Caco-2 (cell line): Measurements from ENCODE around the gene SSR1. TPM values are rescaled to one million over a fixed set of nuclear protein-coding genes. Genes with fewer than 3 reads are reported as not detected.

Source experiments
- BruUV-seq: library from RNA; stranded (reverse); fragments of 400-500 nt; replicated peaks from 2 replicates; lab custom pipeline; 2021; lab: Mats Ljungman, UMichigan
- CTCF ChIA-PET: fragments of 300-600 bp; sonication (Branson Sonifier 250); formaldehyde crosslinking; loops from one replicate; lab custom pipeline; 2022; ENCODE audit warnings: antibody characterized with exemption; lab: Charles Lee
- POLR2A ChIA-PET: fragments of 300-600 bp; sonication (Branson Sonifier 250); formaldehyde crosslinking; loops from one replicate; lab custom pipeline; 2022; ENCODE audit warnings: antibody characterized with exemption; lab: Charles Lee
- DNase-seq, 2 experiments: peaks; one replicate each; pipeline versions ENCODE4 v3.0.0 to v3.0.0-alpha.2; 2020 to 2022
- H3K27me3 ChIP-seq: replicated peaks from 2 replicates; pipeline ENCODE4 v1.6.0; 2011; ENCODE audit warnings: low read length; ENCODE audit not compliant: control insufficient read depth, insufficient read depth
- H3K36me3 ChIP-seq: 2 replicates; pipeline ENCODE4 v1.5.1; 2011; ENCODE audit warnings: low read length; ENCODE audit not compliant: control insufficient read depth, insufficient read depth
- H3K4me1 ChIP-seq: fragments of 250-450 bp; sonication (Bioruptor Pico); 2 replicates; pipeline ENCODE4 v1.5.1; 2020; ENCODE audit warnings: mild to moderate bottlenecking
- H3K4me3 ChIP-seq: 2 replicates; pipeline ENCODE4 v1.5.1; 2011; ENCODE audit warnings: low read depth, mild to moderate bottlenecking, control low read depth, low read length
- H3K9me3 ChIP-seq: fragments of 250-450 bp; sonication (Bioruptor Pico); 2 replicates; pipeline ENCODE4 v1.5.1; 2020; ENCODE audit warnings: mild to moderate bottlenecking, moderate library complexity
- H3K27ac Mint-ChIP-seq: one replicate; pipeline ENCODE4 v1.8.0; 2022; ENCODE audit warnings: mixed read lengths; ENCODE audit not compliant: unreplicated experiment
- H3K27me3 Mint-ChIP-seq: one replicate; pipeline ENCODE4 v1.8.0; 2022; ENCODE audit warnings: mixed read lengths; ENCODE audit not compliant: insufficient read depth, unreplicated experiment
- H3K36me3 Mint-ChIP-seq: one replicate; pipeline ENCODE4 v1.8.0; 2022; ENCODE audit warnings: mild to moderate bottlenecking, mixed read lengths; ENCODE audit not compliant: insufficient read depth, unreplicated experiment
- H3K4me1 Mint-ChIP-seq: one replicate; pipeline ENCODE4 v1.8.0; 2022; ENCODE audit warnings: low read depth, mixed read lengths; ENCODE audit not compliant: unreplicated experiment
- H3K4me3 Mint-ChIP-seq: one replicate; pipeline ENCODE4 v1.8.0; 2022; ENCODE audit warnings: mild to moderate bottlenecking, moderate library complexity, mixed read lengths; ENCODE audit not compliant: unreplicated experiment
- H3K9me3 Mint-ChIP-seq: one replicate; pipeline ENCODE4 v1.8.0; 2022; ENCODE audit warnings: mixed read lengths; ENCODE audit not compliant: unreplicated experiment
- CTCF ChIP-seq, 2 experiments: fragments of 200-600 bp in 1 of 2; IDR thresholded peaks; 1 replicate in 1 of 2; 2 replicates in 1 of 2; pipeline versions ENCODE4 v1.5.1 to v1.8.0; 2011 to 2022; ENCODE audit warnings: antibody characterized with exemption in 1 of 2, control low read depth in 1 of 2, inconsistent platforms in 1 of 2, low read depth in 1 of 2, low read length in 1 of 2, mild to moderate bottlenecking in 1 of 2, moderate library complexity in 1 of 2; ENCODE audit not compliant: insufficient read depth in 1 of 2, severe bottlenecking in 1 of 2, unreplicated experiment in 1 of 2
- intact Hi-C: fragments of 100-400 bp; cut with micrococcal nuclease; formaldehyde crosslinking; loops from one replicate; pipeline ENCODE4 v1.10.0; 2022; ENCODE audit not compliant: unreplicated experiment
- total RNA-seq: library from RNA; stranded (reverse); gene quantifications from 2 replicates; pipeline ENCODE4 v1.2.3, GENCODE V29; 2022

Gene SSR1
- total RNA-seq, 1 experiment from 2014 or later = 150 TPM

- no peak for DNase-seq
- H3K36me3 Mint-ChIP-seq = peaks cover 77% of the 10 kb centered on the region
- TF ChIP-seq CTCF (IDR thresholded peaks at IDR 0.05; ENCODE audit: insufficient read depth in 1 of 2, low read depth in 1 of 2, low read length in 1 of 2, severe bottlenecking in 1 of 2, unreplicated experiment in 1 of 2) = no peak
- Histone ChIP-seq H3K4me1 (peaks cover 27% of the 10 kb centered on the region), H3K27me3 (no peaks in the 10 kb centered on the region), H3K9me3 (no peaks in the 10 kb centered on the region), H3K36me3 (peaks cover 8% of the 10 kb centered on the region), H3K4me3 (no peak overlapping the region)
- peak overlapping the region; percentile 63 for H3K27ac Mint-ChIP-seq
- no peak overlapping the region for H3K4me3 Mint-ChIP-seq
- CTCF ChIA-PET = interaction anchor here (0.5 to 1.1 kb wide), 2 partner anchors 272 to 516 kb away, joined by 3 to 7 read pairs; no protein-coding TSS in a partner anchor
- POLR2A ChIA-PET = no interaction called here
- intact Hi-C loops = no loop called here
- no peaks in the 10 kb centered on the region for H3K27me3 Mint-ChIP-seq
- H3K9me3 Mint-ChIP-seq = no peaks in the 10 kb centered on the region
- H3K4me1 Mint-ChIP-seq = peaks cover 49% of the 10 kb centered on the region
- BruUV-seq = no TSS peak
Measured at GRCh38 chr6:7239590-7239948, 73.4 kb downstream of the SSR1 start.

GRCh38 chr6:7238900-7239589 lies 74.0 kb downstream of the SSR1 start:
- POLR2A ChIA-PET = no interaction called here
- intact Hi-C loops = no loop called here
- H3K4me1 Mint-ChIP-seq = peaks cover 49% of the 10 kb centered on the region

GRCh38 chr6:7238526-7238899 lies 74.5 kb downstream of the SSR1 start:
- Histone ChIP-seq H3K36me3 (peaks cover 8% of the 10 kb centered on the region), H3K4me3 (no peak overlapping the region), H3K9me3 (no peaks in the 10 kb centered on the region), H3K27me3 (no peaks in the 10 kb centered on the region), H3K4me1 (peaks cover 26% of the 10 kb centered on the region)
- Mint-ChIP-seq H3K4me1 (peaks cover 48% of the 10 kb centered on the region), H3K36me3 (peaks cover 77% of the 10 kb centered on the region), H3K4me3 (no peak overlapping the region), H3K27me3 (no peaks in the 10 kb centered on the region), H3K9me3 (no peaks in the 10 kb centered on the region), H3K27ac (peak overlapping the region; percentile 63)
- POLR2A ChIA-PET = no interaction called here
- BruUV-seq = no TSS peak
- DNase-seq = no peak
- TF ChIP-seq CTCF (IDR thresholded peaks at IDR 0.05; ENCODE audit: insufficient read depth in 1 of 2, low read depth in 1 of 2, low read length in 1 of 2, severe bottlenecking in 1 of 2, unreplicated experiment in 1 of 2) = no peak
- CTCF ChIA-PET = interaction anchor here (0.5 to 1.1 kb wide), 3 partner anchors 471 to 515 kb away, joined by 3 to 4 read pairs (median 3); no protein-coding TSS in a partner anchor
- intact Hi-C loops = no loop called here

More at GRCh38 chr6:7238900-7239589, 74.0 kb downstream of the SSR1 start:
- no peak overlapping the region for H3K4me3 Mint-ChIP-seq
- Histone ChIP-seq H3K9me3 (no peaks in the 10 kb centered on the region), H3K4me1 (peaks cover 27% of the 10 kb centered on the region), H3K36me3 (peaks cover 8% of the 10 kb centered on the region), H3K27me3 (no peaks in the 10 kb centered on the region), H3K4me3 (no peak overlapping the region)
- no peaks in the 10 kb centered on the region for H3K27me3 Mint-ChIP-seq
- peak overlapping the region; percentile 63 for H3K27ac Mint-ChIP-seq
- H3K36me3 Mint-ChIP-seq = peaks cover 77% of the 10 kb centered on the region
- peak; percentile 48 to 53 for TF ChIP-seq CTCF (IDR thresholded peaks at IDR 0.05; ENCODE audit: insufficient read depth in 1 of 2, low read depth in 1 of 2, low read length in 1 of 2, severe bottlenecking in 1 of 2, unreplicated experiment in 1 of 2)
- DNase-seq = peak; percentile 83 to 85
- CTCF ChIA-PET = interaction anchor here (0.5 to 1.1 kb wide), 3 partner anchors 272 to 515 kb away, joined by 3 to 7 read pairs (median 4); no protein-coding TSS in a partner anchor
- no TSS peak for BruUV-seq
- no peaks in the 10 kb centered on the region for H3K9me3 Mint-ChIP-seq
